Stimulated activated CD8-positive, alpha-beta memory T cell treated with anti-CD3 and anti-CD28 coated beads, Interleukin-15, amount 100 ng/mL, for 24 hours (primary cell): ENCODE data around the gene DAND5.

Experiments used
- DNase-seq: peaks from one replicate; pipeline ENCODE4 v3.0.0-alpha.2; 2020; ENCODE audit warnings: low read depth

The DAND5 gene

GRCh38 chr19:12994701-12995595, 25.6 kb downstream of the DAND5 start, which contains the start of gene NFIX:
Gene NFIX, plus strand, starts transcription at chr19:12995475. Its CDS starts 363 bp downstream, at chr19:12995838.
- DNase-seq = no peak

GRCh38 chr19:12995596-12996405, 26.4 kb downstream of the DAND5 start:
- DNase-seq = no peak

- DNase-seq = no peak
Observed at GRCh38 chr19:12996406-12997094, 27.2 kb downstream of the DAND5 start.

- DNase-seq = no peak
Observed at GRCh38 chr19:12997179-12997966, 28.0 kb downstream of the DAND5 start.

GRCh38 chr19:12997967-12998940, 28.9 kb downstream of the DAND5 start:
- no peak for DNase-seq

GRCh38 chr19:13001166-13001501, 31.8 kb downstream of the DAND5 start:
- no peak for DNase-seq

- no peak for DNase-seq
Observed at GRCh38 chr19:13001502-13002165, 32.3 kb downstream of the DAND5 start.

GRCh38 chr19:13002166-13002898, 33.0 kb downstream of the DAND5 start:
- DNase-seq = no peak

- DNase-seq = no peak
Observed at GRCh38 chr19:13003081-13003480, 33.7 kb downstream of the DAND5 start.

GRCh38 chr19:13004273-13004672, 34.9 kb downstream of the DAND5 start:
- DNase-seq = no peak

GRCh38 chr19:13005253-13005652, 35.9 kb downstream of the DAND5 start:
- no peak for DNase-seq

GRCh38 chr19:13005861-13006370, 36.5 kb downstream of the DAND5 start:
- no peak for DNase-seq

- DNase-seq = no peak
Observed at GRCh38 chr19:13006431-13007281, 37.3 kb downstream of the DAND5 start.

- no peak for DNase-seq
Observed at GRCh38 chr19:13007292-13008045, 38.1 kb downstream of the DAND5 start.

GRCh38 chr19:13008926-13009787, 39.8 kb downstream of the DAND5 start:
- DNase-seq = no peak
